Measurements from ENCODE around the gene VPS37C.
"Not testable (repeated sequence)": the region's sequence is repeated elsewhere in the genome, so short reads cannot be mapped to it uniquely, and the experiment has no call there.

GRCh38 chr11:61180205-61180604 lies 19.0 kb upstream of the VPS37C start:
- not testable (repeated sequence) for TF ChIP-seq CTCF (IDR thresholded peaks at IDR 0.05); POLR2AphosphoS5 (IDR thresholded peaks at IDR 0.05; ENCODE audit: low read depth, low read length); SIN3A (IDR thresholded peaks at IDR 0.05; ENCODE audit: borderline replicate concordance, insufficient read depth, low read depth, low read length); REST (IDR thresholded peaks at IDR 0.05; ENCODE audit: insufficient read depth in 1 of 2, low read depth in 2 of 2, low read length in 1 of 2); TCF7L2 (IDR thresholded peaks at IDR 0.05; ENCODE audit: low read depth, low read length)
